Ishikawa (cell line): Measurements from ENCODE around the gene FOXD3.

Experiments
- CEBPB ChIP-seq: IDR thresholded peaks from 2 replicates; pipeline ENCODE4 v1.6.1; 2012
- CREB1 ChIP-seq: IDR thresholded peaks from 2 replicates; pipeline ENCODE4 v1.6.1; 2012; ENCODE audit warnings: low read depth
- EGR1 ChIP-seq: IDR thresholded peaks from 2 replicates; pipeline ENCODE4 v1.6.1; 2012
- EP300 ChIP-seq: IDR thresholded peaks from 2 replicates; pipeline ENCODE4 v1.6.1; 2012; ENCODE audit warnings: borderline replicate concordance
- FOXM1 ChIP-seq: IDR thresholded peaks from 2 replicates; pipeline ENCODE4 v1.6.1; 2012; ENCODE audit warnings: low read depth, borderline replicate concordance
- MAX ChIP-seq: IDR thresholded peaks from 2 replicates; pipeline ENCODE4 v1.6.1; 2012
- NFIC ChIP-seq: IDR thresholded peaks from 2 replicates; pipeline ENCODE4 v1.6.1; 2012
- RAD21 ChIP-seq: IDR thresholded peaks from 2 replicates; pipeline ENCODE4 v1.6.1; 2012; ENCODE audit warnings: low read depth
- REST ChIP-seq: IDR thresholded peaks from 2 replicates; pipeline ENCODE4 v1.6.1; 2012; ENCODE audit warnings: low read depth, mild to moderate bottlenecking
- TAF1 ChIP-seq: IDR thresholded peaks from 2 replicates; pipeline ENCODE4 v1.6.1; 2012; ENCODE audit warnings: low read depth, mild to moderate bottlenecking
- TCF12 ChIP-seq: IDR thresholded peaks from 2 replicates; pipeline ENCODE4 v1.6.1; 2012; ENCODE audit warnings: low read depth
- TEAD4 ChIP-seq: IDR thresholded peaks from 2 replicates; pipeline ENCODE4 v1.6.1; 2012
- USF1 ChIP-seq: IDR thresholded peaks from 2 replicates; pipeline ENCODE4 v1.6.1; 2012
- YY1 ChIP-seq: IDR thresholded peaks from 2 replicates; pipeline ENCODE4 v1.6.1; 2012; ENCODE audit warnings: low read depth
- ZBTB7A ChIP-seq: IDR thresholded peaks from 2 replicates; pipeline ENCODE4 v1.6.1; 2012; ENCODE audit warnings: low read depth

The FOXD3 gene

DNA sequence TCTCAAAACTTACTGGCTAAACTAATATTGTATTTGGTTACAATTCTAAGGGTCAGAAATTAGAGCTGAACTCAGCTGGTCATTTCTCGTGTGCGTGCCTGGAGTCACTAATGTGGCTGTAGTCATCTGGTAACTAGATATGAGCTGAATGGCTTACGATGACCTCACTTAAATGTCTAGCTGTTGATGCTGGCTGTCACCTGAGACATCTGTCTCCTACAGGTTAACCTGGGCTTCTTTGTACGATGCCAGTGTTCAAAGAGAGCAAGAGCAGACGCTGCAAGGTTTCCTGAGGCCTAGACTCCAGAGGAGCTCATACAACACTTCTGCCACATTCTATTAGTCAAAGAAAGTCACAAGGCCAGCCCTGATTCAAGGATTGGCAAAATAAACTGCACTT lies 28.0 kb downstream of the FOXD3 start:
- TF ChIP-seq TCF12: no peak
- TF ChIP-seq ZBTB7A: no peak
- TF ChIP-seq CEBPB: no peak
- no peak for TF ChIP-seq MAX
- no peak for TF ChIP-seq USF1
- no peak for TF ChIP-seq REST
- no peak for TF ChIP-seq EGR1
- no peak for TF ChIP-seq RAD21
- TF ChIP-seq FOXM1: no peak
- TF ChIP-seq EP300: no peak
- TF ChIP-seq TEAD4: no peak
- TF ChIP-seq TAF1: no peak
- no peak for TF ChIP-seq NFIC
- no peak for TF ChIP-seq CREB1
- no peak for TF ChIP-seq YY1

- TF ChIP-seq REST (no peak), YY1 (no peak), TCF12 (no peak), MAX (no peak), EGR1 (no peak)
Observed at GRCh38 chr1:63352736-63353135, 30.4 kb downstream of the FOXD3 start.

GRCh38 chr1:63359561-63359960 lies 37.2 kb downstream of the FOXD3 start:
- TF ChIP-seq REST (no peak), RAD21 (no peak), ZBTB7A (no peak), NFIC (no peak), EGR1 (no peak), TCF12 (no peak), FOXM1 (no peak), EP300 (no peak), TEAD4 (no peak), CEBPB (no peak), USF1 (no peak), YY1 (no peak), MAX (no peak), CREB1 (no peak), TAF1 (no peak)

GRCh38 chr1:63362073-63362472 lies 39.7 kb downstream of the FOXD3 start:
- no peak for TF ChIP-seq NFIC
- no peak for TF ChIP-seq EGR1
- TF ChIP-seq TAF1: no peak
- no peak for TF ChIP-seq RAD21
- TF ChIP-seq YY1: no peak
- no peak for TF ChIP-seq EP300
- TF ChIP-seq CREB1: no peak
- TF ChIP-seq FOXM1: no peak
- no peak for TF ChIP-seq TCF12
- TF ChIP-seq TEAD4: no peak
- no peak for TF ChIP-seq CEBPB
- no peak for TF ChIP-seq ZBTB7A
- no peak for TF ChIP-seq REST
